ENCODE data around the gene TFAP2B.

DNA sequence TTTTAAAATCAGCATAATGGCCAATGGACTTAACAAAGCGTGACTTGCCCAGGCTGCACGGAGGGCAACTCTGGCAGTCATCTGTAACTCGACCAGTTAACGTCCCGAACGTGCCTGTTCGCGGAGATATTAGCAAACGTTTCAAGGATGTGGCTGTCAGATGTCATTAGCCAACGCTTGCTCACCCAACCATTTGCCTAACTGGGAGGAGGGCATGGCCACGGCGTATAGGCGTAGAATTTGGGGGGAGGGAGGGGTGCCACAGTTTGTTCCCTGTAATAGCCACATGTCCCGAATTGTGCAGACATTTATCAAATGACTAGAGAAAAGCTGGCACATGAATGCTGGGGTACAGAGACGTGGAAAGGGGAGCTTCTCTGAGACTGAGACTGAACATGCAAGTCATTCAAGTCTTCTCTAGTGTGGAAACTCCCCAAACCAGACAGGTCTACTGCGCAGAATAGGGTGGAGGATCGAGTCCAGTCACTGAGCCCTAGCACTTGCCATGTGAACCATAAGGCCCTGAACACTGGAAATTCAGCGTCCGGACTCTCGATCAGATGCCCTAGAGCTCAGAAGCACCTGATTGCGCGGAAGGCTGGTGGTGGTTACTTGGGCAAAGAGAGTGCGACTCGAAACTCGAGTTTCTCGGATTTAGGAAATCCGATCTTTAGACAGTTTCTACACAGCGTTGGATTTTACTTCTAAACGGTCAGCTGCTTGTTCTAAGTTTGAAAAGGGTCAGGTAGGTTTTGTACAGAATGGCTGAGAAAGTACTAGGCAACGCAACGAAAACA is 32.6 kb downstream of the TFAP2B start:
- TF ChIP-seq SUZ12 (IDR thresholded peaks at IDR 0.05; ENCODE audit: extremely low read depth, insufficient read depth, insufficient read length) (no peak), ZNF274 (IDR thresholded peaks at IDR 0.05; ENCODE audit: low read depth, low read length) (no peak)

All from NT2/D1 (cell line).